IMR-90 (cell line): ENCODE data around the gene PLCD4.

Source experiments
- USF2 ChIP-seq: fragments of 150-350 bp; IDR thresholded peaks from 2 replicates; pipeline ENCODE4 v1.6.1; 2017; ENCODE audit warnings: mild to moderate bottlenecking, antibody characterized with exemption, low read length, low read depth
- TF ChIP-seq, protein P1 (sequence below): conservative IDR thresholded peaks from 2 replicates; pipeline ENCODE4 v1.5.1; 2012; ENCODE audit warnings: mild to moderate bottlenecking, low read depth, low read length, improper control_type of control experiment

GRCh38 chr2:218645126-218645525 is 37.4 kb downstream of the PLCD4 start:
- TF ChIP-seq, protein P1, sequence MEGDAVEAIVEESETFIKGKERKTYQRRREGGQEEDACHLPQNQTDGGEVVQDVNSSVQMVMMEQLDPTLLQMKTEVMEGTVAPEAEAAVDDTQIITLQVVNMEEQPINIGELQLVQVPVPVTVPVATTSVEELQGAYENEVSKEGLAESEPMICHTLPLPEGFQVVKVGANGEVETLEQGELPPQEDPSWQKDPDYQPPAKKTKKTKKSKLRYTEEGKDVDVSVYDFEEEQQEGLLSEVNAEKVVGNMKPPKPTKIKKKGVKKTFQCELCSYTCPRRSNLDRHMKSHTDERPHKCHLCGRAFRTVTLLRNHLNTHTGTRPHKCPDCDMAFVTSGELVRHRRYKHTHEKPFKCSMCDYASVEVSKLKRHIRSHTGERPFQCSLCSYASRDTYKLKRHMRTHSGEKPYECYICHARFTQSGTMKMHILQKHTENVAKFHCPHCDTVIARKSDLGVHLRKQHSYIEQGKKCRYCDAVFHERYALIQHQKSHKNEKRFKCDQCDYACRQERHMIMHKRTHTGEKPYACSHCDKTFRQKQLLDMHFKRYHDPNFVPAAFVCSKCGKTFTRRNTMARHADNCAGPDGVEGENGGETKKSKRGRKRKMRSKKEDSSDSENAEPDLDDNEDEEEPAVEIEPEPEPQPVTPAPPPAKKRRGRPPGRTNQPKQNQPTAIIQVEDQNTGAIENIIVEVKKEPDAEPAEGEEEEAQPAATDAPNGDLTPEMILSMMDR = no peak
- TF ChIP-seq USF2 = no peak
